Stimulated activated CD8-positive, alpha-beta memory T cell treated with anti-CD3 and anti-CD28 coated beads, Interleukin-15, amount 100 ng/mL, for 4 hours (primary cell): ENCODE measurements around the gene PKNOX1.
"Not testable (repeated sequence)": the region's sequence is repeated elsewhere in the genome, so short reads cannot be mapped to it uniquely, and the experiment has no call there.

Experiments used
- DNase-seq, 2 donors: peaks; one replicate each; pipeline ENCODE4 v3.0.0-alpha.2; 2020; ENCODE audit warnings: low read depth in 2 of 2

Gene PKNOX1

DNA sequence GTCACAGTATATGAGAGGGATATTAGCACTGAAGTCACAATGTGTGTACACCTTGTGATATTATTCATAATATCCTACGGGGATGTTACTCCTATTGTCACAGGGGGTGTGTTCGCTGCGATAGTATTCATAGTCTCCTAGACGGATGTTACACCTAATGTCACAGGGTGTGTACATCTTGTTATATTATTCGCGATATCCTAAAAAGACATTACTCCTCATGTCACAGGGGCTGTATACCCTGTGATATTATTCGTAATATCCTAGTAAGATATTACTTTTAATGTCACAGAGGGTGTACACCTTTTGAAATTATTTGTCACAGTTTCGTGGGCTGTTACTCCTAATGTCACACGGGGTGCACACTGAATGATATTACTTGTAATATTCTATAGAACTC, 23.2 kb upstream of the PKNOX1 start:
- not testable (repeated sequence) for DNase-seq

GRCh38 chr21:42956824-42957630, 17.3 kb upstream of the PKNOX1 start:
- DNase-seq = no peak

- DNase-seq = not testable (repeated sequence)
Measured at GRCh38 chr21:42958122-42958521, 16.2 kb upstream of the PKNOX1 start.

- no peak for DNase-seq
Measured at GRCh38 chr21:42959728-42960127, 14.6 kb upstream of the PKNOX1 start.

- DNase-seq = no peak
Measured at GRCh38 chr21:42962380-42963007, 11.9 kb upstream of the PKNOX1 start.

GRCh38 chr21:42964086-42964485, 10.3 kb upstream of the PKNOX1 start:
- DNase-seq = no peak

GRCh38 chr21:42964546-42965210, 9.7 kb upstream of the PKNOX1 start:
- no peak for DNase-seq

- no peak for DNase-seq
Measured at GRCh38 chr21:42965211-42965560, 9.2 kb upstream of the PKNOX1 start.

DNA sequence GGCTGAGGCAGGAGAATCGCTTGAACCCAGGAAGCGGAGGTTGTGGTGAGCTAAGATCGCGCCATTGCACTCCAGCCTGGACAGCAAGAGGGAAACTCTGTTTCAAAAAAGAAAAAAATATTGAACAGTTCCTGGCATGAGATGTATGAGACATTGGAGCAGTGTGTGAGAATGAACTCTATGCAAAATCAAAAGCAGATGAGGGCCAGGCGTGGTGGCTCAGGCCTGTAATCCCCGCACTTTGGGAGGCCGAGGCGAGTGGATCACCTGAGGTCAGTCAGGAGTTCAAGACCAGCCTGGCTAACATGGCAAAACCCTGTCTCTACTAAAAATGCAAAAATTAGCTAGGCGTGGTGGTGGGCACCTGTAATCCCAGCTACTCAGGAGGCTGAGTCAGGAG, 6.7 kb upstream of the PKNOX1 start:
- DNase-seq = not testable (repeated sequence)

DNA sequence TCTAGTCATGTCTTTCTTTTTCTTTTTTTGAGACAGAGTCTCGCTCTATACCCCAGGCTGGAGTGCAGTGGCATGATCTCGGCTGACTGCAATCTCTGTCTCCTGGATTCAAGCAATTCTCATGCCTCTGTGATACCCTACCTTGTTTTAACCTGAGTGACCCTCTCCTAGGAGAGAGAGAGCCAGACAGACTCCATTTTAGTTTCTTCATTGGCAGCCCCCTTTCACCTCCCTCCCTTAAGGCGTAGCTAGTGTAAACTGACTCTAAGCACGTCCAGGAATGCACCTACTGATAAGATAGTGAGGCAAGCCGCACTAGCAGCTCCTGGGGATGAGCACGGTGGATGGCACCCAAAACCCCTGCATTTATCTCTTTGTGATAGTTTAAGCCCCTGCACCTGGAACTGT, 5.2 kb upstream of the PKNOX1 start:
- no peak for DNase-seq

DNA sequence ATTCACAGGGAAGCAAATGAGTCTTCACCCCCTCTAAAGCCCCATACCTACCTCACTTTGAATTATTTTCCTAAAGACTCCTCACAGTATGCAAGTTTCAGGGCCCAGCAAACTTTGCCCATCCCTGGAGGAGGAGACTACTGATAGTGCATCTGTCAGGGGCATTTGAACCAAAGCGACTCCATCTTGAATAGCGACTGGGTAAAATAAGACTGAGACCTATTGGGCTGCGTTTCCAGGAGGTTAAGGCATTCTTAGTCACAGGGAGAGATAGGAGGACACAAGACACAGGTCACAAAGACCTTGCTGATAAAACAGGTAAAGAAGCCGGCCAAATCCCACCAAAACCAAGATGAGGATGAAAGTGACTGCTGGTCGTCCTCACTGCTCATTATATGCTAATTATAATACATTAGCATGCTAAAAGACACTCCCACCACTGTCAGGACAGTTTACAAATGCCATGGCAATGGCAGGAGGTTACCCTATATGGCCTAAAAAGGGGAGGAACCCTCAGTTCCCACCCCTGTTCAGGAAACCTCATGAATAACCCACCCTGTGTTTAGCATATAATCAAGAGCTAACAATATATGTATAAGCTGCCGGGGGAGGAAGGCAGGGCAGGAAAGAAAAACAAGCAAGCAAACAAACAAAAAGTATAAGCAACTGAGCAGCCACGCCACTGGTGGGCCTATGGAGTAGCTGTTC, 3.3 kb upstream of the PKNOX1 start:
- no peak for DNase-seq

DNA sequence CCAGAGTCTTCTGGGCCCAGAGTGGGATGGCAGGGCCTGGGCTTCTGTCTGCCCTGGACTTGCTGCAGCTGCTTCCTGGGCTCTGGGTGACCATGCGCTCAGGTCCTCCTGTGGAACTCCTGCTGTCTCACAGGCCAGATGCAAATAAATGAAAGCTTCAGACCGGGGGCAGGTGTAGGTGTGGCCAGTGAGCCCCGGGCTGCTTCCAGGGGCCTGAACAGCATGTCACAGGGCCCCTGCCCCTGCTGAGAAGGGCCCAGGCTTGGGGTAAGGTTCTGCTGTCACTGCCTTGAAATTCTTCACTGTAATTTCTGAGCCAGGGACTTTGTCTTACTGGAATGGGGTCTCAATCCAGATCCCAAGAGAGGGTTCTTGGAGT, 2.5 kb upstream of the PKNOX1 start:
- no peak for DNase-seq

- no peak for DNase-seq
Measured at GRCh38 chr21:42973309-42973990, 912 bp upstream of the PKNOX1 start.

DNA sequence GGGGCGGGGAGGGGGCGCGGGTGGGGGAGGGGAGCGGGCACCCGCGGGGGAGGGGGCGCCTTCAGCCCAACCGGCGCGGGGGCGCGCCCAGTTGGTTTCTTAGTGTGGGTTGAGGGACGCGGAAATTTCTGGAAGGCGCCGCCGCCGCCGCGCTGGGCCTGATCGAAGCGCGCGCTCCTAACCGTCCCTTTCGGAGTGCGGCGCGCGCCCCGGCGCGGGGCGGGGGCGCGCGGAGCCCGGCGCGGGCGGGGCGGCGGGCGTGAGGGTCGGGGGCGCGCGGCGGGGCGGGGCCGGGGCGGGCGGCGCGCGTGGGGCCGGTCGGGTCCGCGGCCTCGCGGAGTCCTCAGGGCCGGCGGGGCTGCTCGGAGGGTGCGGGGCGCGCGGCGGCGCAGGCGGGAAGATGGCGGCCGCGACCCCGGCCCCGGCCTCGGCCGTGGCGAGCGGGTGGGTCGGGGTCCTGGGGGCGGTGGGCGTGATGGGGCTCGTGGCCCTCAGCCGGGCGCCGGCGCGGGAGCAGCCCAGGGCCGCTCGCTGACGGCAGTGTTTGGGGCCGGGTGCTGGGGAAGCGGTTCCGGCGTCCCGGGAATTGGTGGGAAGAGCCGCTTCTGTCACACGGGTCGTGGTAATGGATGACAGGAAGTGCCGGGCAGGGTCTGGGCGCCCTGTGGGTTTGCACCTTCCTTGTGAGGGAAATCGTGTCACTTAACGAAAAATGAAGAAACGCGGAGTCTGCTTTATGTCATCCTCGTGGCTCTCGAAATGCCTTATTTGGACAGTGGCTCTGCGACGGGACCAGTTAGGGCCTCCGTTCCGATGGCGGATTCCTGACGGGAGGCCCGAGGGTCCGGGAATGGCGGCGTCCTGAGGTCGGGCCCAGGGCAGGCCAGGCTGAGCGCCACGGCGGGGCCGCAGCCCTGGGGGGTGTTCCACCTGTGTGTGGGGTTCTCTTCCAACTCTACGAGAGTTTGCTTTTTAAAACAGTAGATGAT, 764 bp downstream of the PKNOX1 start:
- peak; percentile 56 to 64 for DNase-seq

GRCh38 chr21:42975886-42976608, 1.7 kb downstream of the PKNOX1 start:
- no peak for DNase-seq

GRCh38 chr21:42980312-42981213, 6.2 kb downstream of the PKNOX1 start:
- DNase-seq = no peak

DNA sequence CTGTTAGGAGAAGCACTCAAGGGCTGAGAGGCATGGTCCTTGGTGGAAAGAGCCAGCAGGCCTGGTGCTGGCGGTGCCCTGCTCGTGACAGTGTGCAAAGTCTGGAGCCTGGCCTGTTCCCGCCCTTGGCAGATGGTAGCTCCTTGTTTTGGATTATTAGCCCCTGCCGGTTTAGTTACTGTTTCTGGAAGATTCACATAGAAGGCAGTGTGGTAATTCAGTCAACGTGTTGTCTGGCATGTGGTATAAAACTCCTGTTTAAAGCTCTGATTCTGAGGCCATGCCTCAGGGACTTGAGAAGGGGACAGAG, 6.8 kb downstream of the PKNOX1 start:
- no peak for DNase-seq

DNA sequence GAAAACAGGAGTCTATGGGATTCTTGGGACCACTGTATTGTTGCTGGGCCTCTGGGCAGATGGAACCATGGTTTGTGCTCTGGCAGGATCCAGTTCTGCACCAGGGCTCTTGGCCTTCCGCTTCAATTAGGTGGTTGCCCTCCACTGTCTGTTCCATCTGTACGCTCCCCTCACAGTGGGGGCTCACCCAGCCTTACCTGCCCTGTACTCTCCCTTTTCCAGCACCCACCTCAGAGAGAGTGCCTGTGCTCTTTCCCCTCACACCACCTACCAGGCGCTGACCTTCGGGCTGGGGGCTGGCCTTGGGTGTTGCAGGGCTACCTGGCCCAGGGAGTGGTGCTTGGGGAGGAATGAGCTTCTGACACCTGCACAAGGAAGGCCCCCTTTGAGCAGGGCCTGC, 7.5 kb downstream of the PKNOX1 start:
- no peak for DNase-seq

GRCh38 chr21:42983103-42983502, 8.7 kb downstream of the PKNOX1 start:
- no peak for DNase-seq
